Measurements from ENCODE around the gene ZNF358. TPM values are rescaled to one million over a fixed set of nuclear protein-coding genes. Genes with fewer than 3 reads are reported as not detected.

Gene ZNF358
- total and polyA plus RNA-seq, 10 of the 15 experiments (the other 5 are each of a cell fraction or from before 2014, with no cell fraction given), result 0.09 to 6.3 (median 1.9) TPM; not detected in 1

- intact Hi-C loops (cut with micrococcal nuclease; ENCODE audit: unreplicated experiment), result no loop called here
- no peak for ATAC-seq
- Histone ChIP-seq H3K4me1 (ENCODE audit: control insufficient read depth, insufficient read depth, low read length) (no peaks in the 10 kb centered on the region; the same call in 1 of the 2 replicates), H3K79me2 (ENCODE audit: control insufficient read depth, insufficient read depth, low read length) (no peaks in the 10 kb centered on the region), H4K20me1 (ENCODE audit: control insufficient read depth, insufficient read depth) (no peaks in the 10 kb centered on the region), H3K4me2 (ENCODE audit: control insufficient read depth, insufficient read depth) (no peak overlapping the region), H3K9me3 (replicated peaks; ENCODE audit: control insufficient read depth, insufficient read depth, low read length) (no peaks in the 10 kb centered on the region), H2AFZ (ENCODE audit: control insufficient read depth, low read depth, low read length) (no peak overlapping the region), H3K9ac (ENCODE audit: control insufficient read depth, insufficient read depth, low read length) (no peak overlapping the region), H3K27ac (ENCODE audit: control insufficient read depth, insufficient read depth) (no peak overlapping the region), H3K36me3 (ENCODE audit: control insufficient read depth in 2 of 2, insufficient read depth in 2 of 2, low read length in 1 of 2) (no peaks in the 10 kb centered on the region), H3K4me3 (no peak overlapping the region), H3K27me3 (replicated peaks in 1 of 2; ENCODE audit: control insufficient read depth in 2 of 2, insufficient read depth in 2 of 2, low read length in 1 of 2) (no peaks in the 10 kb centered on the region)
- DNase-seq (ENCODE audit: low read depth, low spot score), result no peak
- CTCF ChIA-PET, result no interaction called here
- RAD21 ChIA-PET (ENCODE audit: unreplicated experiment), result no interaction called here
- WGBS (ENCODE audit: insufficient coverage, insufficient replicate concordance, low lambda C conversion rate, missing lambda C conversion rate), result under 1% methylated on average over 4 of the region's 4 CpGs
- SMC1A ChIA-PET (ENCODE audit: uncharacterized antibody, unreplicated experiment), result no interaction called here
- no TSS peak for BruUV-seq (replicated peaks)
- POLR2A ChIA-PET, result no interaction called here
- no peak for FAIRE-seq
- no peak for TF ChIP-seq RCOR1 (conservative IDR thresholded peaks at IDR 0.05; ENCODE audit: low read depth, low read length)
- TF ChIP-seq ESRRA (IDR thresholded peaks at IDR 0.05; ENCODE audit: low read length), result no peak
- TF ChIP-seq TCF12 (IDR thresholded peaks at IDR 0.05; ENCODE audit: low read depth, low read length), result no peak
- TF ChIP-seq ETV6 (conservative IDR thresholded peaks at IDR 0.05 in 1 of 2, IDR thresholded peaks at IDR 0.05 in 1 of 2; ENCODE audit: borderline replicate concordance in 1 of 2, low read depth in 1 of 2), result no peak
- no peak for TF ChIP-seq PML (IDR thresholded peaks at IDR 0.05; ENCODE audit: low read length)
- no peak for TF ChIP-seq JUND (IDR thresholded peaks at IDR 0.05; ENCODE audit: low read depth, low read length)
- TF ChIP-seq FOXM1 (IDR thresholded peaks at IDR 0.05; ENCODE audit: low read depth, low read length), result no peak
- TF ChIP-seq HDGF (IDR thresholded peaks at IDR 0.05), result no peak
- in situ Hi-C loops (cut with MboI), result no loop called here
These were observed 23.8 kb upstream of the ZNF358 start for GRCh38 chr19:7492142-7492541.

- POLR2A ChIA-PET, result no interaction called here
- no peak for TF ChIP-seq TBL1XR1 (IDR thresholded peaks at IDR 0.05; ENCODE audit: low read depth, low read length)
- no peak for TF ChIP-seq RUNX3 (IDR thresholded peaks at IDR 0.05; ENCODE audit: low read length)
- no peak for TF ChIP-seq IRF4 (IDR thresholded peaks at IDR 0.05; ENCODE audit: low read depth, low read length)
- no peak for TF ChIP-seq NR2F1 (conservative IDR thresholded peaks at IDR 0.05)
- no peak for TF ChIP-seq KLF5 (IDR thresholded peaks at IDR 0.05; ENCODE audit: partially characterized antibody)
- TF ChIP-seq NFYA (IDR thresholded peaks at IDR 0.05; ENCODE audit: borderline replicate concordance, low read depth, low read length), result no peak
- TF ChIP-seq SUPT20H (IDR thresholded peaks at IDR 0.05; ENCODE audit: borderline replicate concordance, control insufficient read depth, low read depth, low read length), result no peak
- no peak for TF ChIP-seq SIN3A (IDR thresholded peaks at IDR 0.05; ENCODE audit: low read depth, low read length)
- TF ChIP-seq ZNF592 (IDR thresholded peaks at IDR 0.05), result no peak
- TF ChIP-seq PAX8 (IDR thresholded peaks at IDR 0.05), result no peak
These were observed 23.3 kb upstream of the ZNF358 start for GRCh38 chr19:7492558-7492957.

More at GRCh38 chr19:7492558-7492957, 23.3 kb upstream of the ZNF358 start:
- BruUV-seq (replicated peaks), result no TSS peak
- Histone ChIP-seq H3K4me2 (ENCODE audit: control insufficient read depth, insufficient read depth) (no peak overlapping the region), H3K27me3 (replicated peaks in 1 of 2; ENCODE audit: control insufficient read depth in 2 of 2, insufficient read depth in 2 of 2, low read length in 1 of 2) (no peaks in the 10 kb centered on the region), H3K4me3 (no peak overlapping the region), H3K4me1 (ENCODE audit: control insufficient read depth, insufficient read depth, low read length) (no peaks in the 10 kb centered on the region; the same call in 1 of the 2 replicates), H3K9ac (ENCODE audit: control insufficient read depth, insufficient read depth, low read length) (no peak overlapping the region), H3K9me3 (replicated peaks; ENCODE audit: control insufficient read depth, insufficient read depth, low read length) (no peaks in the 10 kb centered on the region), H3K79me2 (ENCODE audit: control insufficient read depth, insufficient read depth, low read length) (no peaks in the 10 kb centered on the region), H3K27ac (ENCODE audit: control insufficient read depth, insufficient read depth) (no peak overlapping the region), H4K20me1 (ENCODE audit: control insufficient read depth, insufficient read depth) (no peaks in the 10 kb centered on the region), H2AFZ (ENCODE audit: control insufficient read depth, low read depth, low read length) (no peak overlapping the region), H3K36me3 (ENCODE audit: control insufficient read depth in 2 of 2, insufficient read depth in 2 of 2, low read length in 1 of 2) (no peaks in the 10 kb centered on the region)
- FAIRE-seq (no peak), ATAC-seq (no peak), DNase-seq (ENCODE audit: low read depth, low spot score) (no peak)
- SMC1A ChIA-PET (ENCODE audit: uncharacterized antibody, unreplicated experiment), result no interaction called here
- 52% methylated on average over 11 of the region's 11 CpGs for WGBS (ENCODE audit: insufficient coverage, insufficient replicate concordance, low lambda C conversion rate, missing lambda C conversion rate)
- intact Hi-C loops (cut with micrococcal nuclease; ENCODE audit: unreplicated experiment), result no loop called here
- CTCF ChIA-PET, result no interaction called here
- RAD21 ChIA-PET (ENCODE audit: unreplicated experiment), result no interaction called here
- in situ Hi-C loops (cut with MboI), result no loop called here

All from GM12878 (cell line).